GM18858 (cell line): ENCODE results near the gene GRM5.
A peak's percentile ranks its signal among the peaks of the same experiment; 100 is the strongest.
"Not testable (repeated sequence)": the region's sequence is repeated elsewhere in the genome, so short reads cannot be mapped to it uniquely, and the experiment has no call there.

Experiments used
- ATAC-seq: cut with Tn5 transposase; IDR thresholded peaks from one replicate; pipeline ENCODE4 v1.9.1; 2021; ENCODE audit not compliant: unreplicated experiment

The GRM5 gene

GRCh38 chr11:88544656-88545280 is 521.0 kb downstream of the GRM5 start:
- ATAC-seq: peak; percentile 6

GRCh38 chr11:88543902-88544655 is 521.7 kb downstream of the GRM5 start:
- ATAC-seq: peak; percentile 99

- no peak for ATAC-seq
These were observed 524.8 kb downstream of the GRM5 start for GRCh38 chr11:88541006-88541405.

- ATAC-seq: no peak
These were observed 527.7 kb downstream of the GRM5 start for GRCh38 chr11:88538098-88538497.

- no peak for ATAC-seq
These were observed 528.2 kb downstream of the GRM5 start for GRCh38 chr11:88537613-88538012.

GRCh38 chr11:88536616-88537265 is 529.0 kb downstream of the GRM5 start:
- no peak for ATAC-seq

- ATAC-seq: peak; percentile 90
These were observed 529.8 kb downstream of the GRM5 start for GRCh38 chr11:88535916-88536547.

GRCh38 chr11:88535266-88535665 is 530.5 kb downstream of the GRM5 start:
- ATAC-seq: no peak

- not testable (repeated sequence) for ATAC-seq
These were observed 531.1 kb downstream of the GRM5 start for GRCh38 chr11:88534706-88535105.

GRCh38 chr11:88534185-88534584 is 531.6 kb downstream of the GRM5 start:
- no peak for ATAC-seq

GRCh38 chr11:88533001-88533400 is 532.8 kb downstream of the GRM5 start:
- no peak for ATAC-seq

- ATAC-seq: no peak
These were observed 534.0 kb downstream of the GRM5 start for GRCh38 chr11:88531831-88532230.

- ATAC-seq: no peak
These were observed 536.4 kb downstream of the GRM5 start for GRCh38 chr11:88529426-88529825.

- ATAC-seq: no peak
These were observed 542.3 kb downstream of the GRM5 start for GRCh38 chr11:88523386-88524071.

GRCh38 chr11:88522624-88523385 is 543.0 kb downstream of the GRM5 start:
- ATAC-seq: no peak

- no peak for ATAC-seq
These were observed 544.0 kb downstream of the GRM5 start for GRCh38 chr11:88521799-88522201.

GRCh38 chr11:88521399-88521798 is 544.4 kb downstream of the GRM5 start:
- no peak for ATAC-seq

GRCh38 chr11:88520391-88520790 is 545.4 kb downstream of the GRM5 start:
- no peak for ATAC-seq

- ATAC-seq: no peak
These were observed 550.8 kb downstream of the GRM5 start for GRCh38 chr11:88515002-88515401.

- no peak for ATAC-seq
These were observed 554.8 kb downstream of the GRM5 start for GRCh38 chr11:88511006-88511405.
